Measurements from ENCODE around the gene PODN.

Gene PODN

GRCh38 chr1:53133261-53134041 is 71.4 kb downstream of the PODN start:
- TF ChIP-seq CTCF (IDR thresholded peaks at IDR 0.05; ENCODE audit: control insufficient read depth, insufficient read depth, low read depth, low read length, missing control alignments): no peak
- no peak for DNase-seq (ENCODE audit: low read depth)
- H3K4me3 ChIP-seq (ENCODE audit: control insufficient read depth, low read depth, low read length): no peak overlapping the region

GRCh38 chr1:53134042-53134485 is 72.1 kb downstream of the PODN start:
- no peak for TF ChIP-seq CTCF (IDR thresholded peaks at IDR 0.05; ENCODE audit: control insufficient read depth, insufficient read depth, low read depth, low read length, missing control alignments)
- no peak for DNase-seq (ENCODE audit: low read depth)
- no peak overlapping the region for H3K4me3 ChIP-seq (ENCODE audit: control insufficient read depth, low read depth, low read length)
